ENCODE data around the gene MAPKAP1. TPM values are rescaled to one million over a fixed set of nuclear protein-coding genes. Genes with fewer than 3 reads are reported as not detected.
"Not testable (repeated sequence)": the region's sequence is repeated elsewhere in the genome, so short reads cannot be mapped to it uniquely, and the experiment has no call there.

Gene MAPKAP1
- total RNA-seq, 4 donors from 2014 or later, result 87.1 to 114 (median 111) TPM

- intact Hi-C loops (cut with DNase I), result no loop called here
- no peak for TF ChIP-seq CTCF (IDR thresholded peaks at IDR 0.05)
- TF ChIP-seq POLR2A (IDR thresholded peaks at IDR 0.05), result no peak
- WGBS, 2 donors, result 96 to 98% methylated on average over 2 of the region's 2 CpGs
Measured at GRCh38 chr9:125570246-125570645, 136.8 kb downstream of the MAPKAP1 start.

GRCh38 chr9:125568621-125569020 lies 138.4 kb downstream of the MAPKAP1 start:
- no peaks in the 10 kb centered on the region for H3K9me3 ChIP-seq
- H3K27me3 ChIP-seq, result no peaks in the 10 kb centered on the region
- TF ChIP-seq POLR2A (IDR thresholded peaks at IDR 0.05), result no peak
- no peak for TF ChIP-seq CTCF (IDR thresholded peaks at IDR 0.05)
- no peak for DNase-seq
- H3K4me3 ChIP-seq (replicated peaks in 1 of 3), result no peak overlapping the region
- no peaks in the 10 kb centered on the region for H3K36me3 ChIP-seq
- no peaks in the 10 kb centered on the region for H3K4me1 ChIP-seq
- 79 to 88% methylated on average over 4 of the region's 4 CpGs for WGBS, 2 donors
- H3K27ac ChIP-seq, result no peak overlapping the region
- intact Hi-C loops (cut with DNase I), result no loop called here

More at GRCh38 chr9:125570246-125570645, 136.8 kb downstream of the MAPKAP1 start:
- Histone ChIP-seq H3K4me3 (replicated peaks in 1 of 3) (no peak overlapping the region), H3K4me1 (no peaks in the 10 kb centered on the region), H3K36me3 (no peaks in the 10 kb centered on the region), H3K9me3 (no peaks in the 10 kb centered on the region), H3K27me3 (no peaks in the 10 kb centered on the region), H3K27ac (no peak overlapping the region)
- DNase-seq, result no peak

- H3K4me3 ChIP-seq (replicated peaks in 1 of 3); H3K27ac ChIP-seq; H3K27me3 ChIP-seq; H3K36me3 ChIP-seq; intact Hi-C loops (cut with DNase I); H3K9me3 ChIP-seq; DNase-seq: not testable (repeated sequence)
- H3K4me1 ChIP-seq, result peaks cover 0 to 22% of the 10 kb centered on the region in 2 donors
Measured at GRCh38 chr9:125566051-125566450, 141.0 kb downstream of the MAPKAP1 start.

- Histone ChIP-seq H3K27me3 (no peaks in the 10 kb centered on the region), H3K36me3 (no peaks in the 10 kb centered on the region), H3K4me3 (replicated peaks in 1 of 3) (no peak overlapping the region), H3K27ac (no peak overlapping the region), H3K9me3 (no peaks in the 10 kb centered on the region), H3K4me1 (peaks cover 3 to 22% of the 10 kb centered on the region in 2 donors)
- WGBS, 2 donors, result 97 to 98% methylated on average over 2 of the region's 2 CpGs
- intact Hi-C loops (cut with DNase I), result no loop called here
- no peak for DNase-seq
- TF ChIP-seq POLR2A (IDR thresholded peaks at IDR 0.05) (no peak), CTCF (IDR thresholded peaks at IDR 0.05) (no peak)
Measured at GRCh38 chr9:125565126-125565525, 141.9 kb downstream of the MAPKAP1 start.

GRCh38 chr9:125564631-125565030 lies 142.4 kb downstream of the MAPKAP1 start:
- DNase-seq, result no peak
- Histone ChIP-seq H3K9me3 (no peaks in the 10 kb centered on the region), H3K27me3 (no peaks in the 10 kb centered on the region), H3K27ac (no peak overlapping the region), H3K4me3 (replicated peaks in 1 of 3) (no peak overlapping the region), H3K4me1 (peaks cover 3 to 22% of the 10 kb centered on the region in 2 donors), H3K36me3 (no peaks in the 10 kb centered on the region)
- intact Hi-C loops (cut with DNase I), result no loop called here
- 87 to 91% methylated on average over 4 of the region's 4 CpGs for WGBS, 2 donors
- TF ChIP-seq POLR2A (IDR thresholded peaks at IDR 0.05), result no peak
- TF ChIP-seq CTCF (IDR thresholded peaks at IDR 0.05), result no peak
